GM18498 (cell line): ENCODE results near the gene XCR1.

Experiments used
- ATAC-seq: cut with Tn5 transposase; IDR thresholded peaks from one replicate; pipeline ENCODE4 v1.9.1; 2021; ENCODE audit warnings: mild to moderate bottlenecking, moderate library complexity; ENCODE audit not compliant: unreplicated experiment

XCR1 gene

GRCh38 chr3:45984331-45985312 is 42.7 kb downstream of the XCR1 start:
- no peak for ATAC-seq

- no peak for ATAC-seq
Measured at GRCh38 chr3:45983770-45984169, 43.5 kb downstream of the XCR1 start.

- no peak for ATAC-seq
Measured at GRCh38 chr3:45981346-45982074, 45.8 kb downstream of the XCR1 start.

DNA sequence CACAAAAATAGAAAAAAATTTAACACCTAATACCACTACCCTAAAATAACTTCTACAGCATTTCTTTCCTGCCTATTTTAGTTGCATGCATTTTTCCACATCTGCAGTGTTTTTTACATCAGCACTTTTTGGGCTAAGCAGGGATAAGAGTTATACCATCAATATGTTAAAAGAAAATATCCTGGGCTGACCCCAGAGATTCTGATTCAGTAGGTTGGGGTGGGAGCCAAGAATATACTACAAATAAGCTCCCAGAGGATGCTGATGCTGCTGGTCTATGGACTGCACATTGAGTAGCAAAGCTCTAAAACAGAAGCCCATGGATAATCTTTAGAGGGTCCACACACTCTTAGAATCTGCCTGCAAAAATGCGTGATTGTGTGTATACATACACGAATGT is 46.5 kb downstream of the XCR1 start:
- no peak for ATAC-seq

- no peak for ATAC-seq
Measured at GRCh38 chr3:45980229-45980813, 47.0 kb downstream of the XCR1 start.

- ATAC-seq = no peak
Measured at GRCh38 chr3:45979378-45979777, 47.9 kb downstream of the XCR1 start.

DNA sequence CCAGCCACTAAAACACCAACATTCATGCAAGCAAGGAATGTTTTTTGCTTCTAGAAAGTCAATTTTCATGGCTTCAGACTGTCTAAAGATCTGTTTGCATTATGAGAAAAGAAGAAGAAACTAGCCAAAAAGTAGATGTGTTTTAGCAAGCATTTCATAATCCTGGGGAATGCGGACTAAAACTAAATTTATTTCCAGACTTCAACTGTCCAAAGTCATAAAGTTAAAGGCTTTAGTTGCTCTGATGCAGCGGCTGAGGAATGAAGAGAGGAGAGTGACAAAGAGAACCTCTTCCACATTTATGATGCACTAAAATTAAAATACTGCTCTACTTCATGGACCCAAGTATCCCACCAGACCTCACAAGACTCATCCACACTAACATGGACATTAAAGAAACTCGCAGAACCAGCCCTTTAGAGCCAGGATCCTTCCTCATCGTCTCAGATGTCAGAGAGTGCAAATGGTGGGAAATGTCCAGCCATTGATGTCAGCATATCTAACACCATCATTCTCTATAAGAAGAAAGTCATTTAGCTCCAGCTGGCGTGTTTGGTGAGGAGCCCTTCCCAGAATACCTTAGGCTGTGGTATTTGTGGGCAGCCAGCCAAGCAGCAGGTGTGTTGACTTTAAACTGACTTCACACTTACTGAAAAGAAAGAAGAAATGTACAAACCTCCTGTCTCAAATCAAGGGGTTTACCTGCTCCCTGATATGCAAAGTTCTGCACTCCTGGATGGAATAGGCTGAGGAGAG is 49.1 kb downstream of the XCR1 start:
- no peak for ATAC-seq

DNA sequence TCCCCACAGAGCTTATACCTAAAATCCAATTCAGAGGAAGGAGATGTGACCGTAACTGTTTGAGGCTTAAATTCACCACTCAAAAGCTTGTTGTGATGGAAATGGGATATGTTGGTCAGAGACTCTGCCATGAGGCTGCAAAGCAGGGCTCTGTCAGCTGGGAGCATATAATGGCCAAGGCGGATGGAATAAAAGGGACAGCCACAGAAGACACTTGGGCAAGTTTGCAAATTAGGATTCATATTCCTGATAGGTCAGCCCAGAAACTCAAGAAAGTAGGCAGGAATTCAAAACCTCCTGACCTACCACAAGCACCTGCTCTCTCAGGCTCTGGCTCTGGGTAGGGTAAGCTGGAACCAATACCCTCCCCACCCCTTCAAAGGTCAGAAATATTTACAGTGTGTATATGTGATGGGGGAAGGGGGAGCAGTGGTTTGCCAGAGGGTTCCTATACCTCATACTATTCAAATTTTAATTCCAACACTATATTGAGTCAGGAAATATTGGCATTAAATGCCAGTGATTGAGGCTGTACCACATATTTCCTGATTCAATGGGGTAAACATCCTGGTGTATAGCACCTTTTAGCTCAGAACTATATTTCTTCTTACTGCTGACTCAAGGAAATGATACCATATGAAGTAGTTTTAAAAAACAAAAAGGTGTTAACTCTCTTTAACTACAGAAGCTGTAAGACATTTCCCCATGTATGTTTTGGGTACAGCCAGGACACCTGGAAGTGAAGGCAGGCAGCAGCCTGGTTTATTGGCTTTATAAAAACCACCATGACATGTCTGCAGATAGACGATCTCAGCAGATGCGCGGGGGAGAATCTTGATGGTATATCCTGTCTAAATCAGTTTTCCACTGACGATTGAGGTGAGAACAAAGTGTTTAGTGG is 50.8 kb downstream of the XCR1 start:
- no peak for ATAC-seq

DNA sequence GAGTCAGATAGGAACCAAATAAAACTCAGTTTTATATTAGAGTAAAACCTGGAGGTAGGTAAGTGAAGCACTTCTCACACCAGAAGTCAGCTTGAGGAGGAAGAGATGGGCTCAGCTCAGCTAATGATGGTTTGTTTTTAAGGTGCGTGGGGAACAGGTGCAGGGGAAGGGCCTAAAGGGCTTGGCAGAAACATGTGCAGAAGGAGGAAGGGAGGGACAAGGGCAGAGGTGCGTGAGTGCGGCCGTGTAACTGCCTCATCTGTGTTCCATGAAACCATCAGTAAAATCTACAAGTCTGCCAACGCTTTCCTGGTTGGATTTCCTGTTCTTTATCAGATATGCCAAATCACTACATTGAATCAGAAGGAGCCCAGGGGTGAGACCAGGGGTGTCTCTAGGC is 51.6 kb downstream of the XCR1 start:
- ATAC-seq = no peak

GRCh38 chr3:45974686-45975085 is 52.6 kb downstream of the XCR1 start:
- ATAC-seq = no peak

- ATAC-seq = no peak
Measured at GRCh38 chr3:45972534-45973402, 54.5 kb downstream of the XCR1 start.

- ATAC-seq = no peak
Measured at GRCh38 chr3:45969953-45970352, 57.3 kb downstream of the XCR1 start.

GRCh38 chr3:45969116-45969515 is 58.2 kb downstream of the XCR1 start:
- no peak for ATAC-seq

DNA sequence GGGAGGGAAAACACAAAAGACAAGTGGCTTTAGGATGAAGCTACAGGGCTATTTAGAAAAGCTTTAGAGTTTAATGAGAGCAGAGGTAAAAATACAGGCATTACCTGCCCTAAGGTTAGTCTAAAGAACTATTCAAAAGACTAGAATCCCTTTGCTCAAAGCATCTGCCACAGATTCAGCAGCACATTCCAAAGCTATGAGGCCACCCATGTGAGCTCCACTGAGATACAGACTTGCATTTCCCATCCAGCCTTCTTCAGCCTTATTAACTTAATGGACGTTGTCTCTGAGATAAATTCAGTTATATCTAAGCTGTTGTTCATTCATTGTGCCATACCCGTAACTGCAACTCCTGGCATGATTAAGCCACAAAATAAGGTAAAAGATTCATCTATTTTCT is 58.6 kb downstream of the XCR1 start:
- ATAC-seq = no peak

DNA sequence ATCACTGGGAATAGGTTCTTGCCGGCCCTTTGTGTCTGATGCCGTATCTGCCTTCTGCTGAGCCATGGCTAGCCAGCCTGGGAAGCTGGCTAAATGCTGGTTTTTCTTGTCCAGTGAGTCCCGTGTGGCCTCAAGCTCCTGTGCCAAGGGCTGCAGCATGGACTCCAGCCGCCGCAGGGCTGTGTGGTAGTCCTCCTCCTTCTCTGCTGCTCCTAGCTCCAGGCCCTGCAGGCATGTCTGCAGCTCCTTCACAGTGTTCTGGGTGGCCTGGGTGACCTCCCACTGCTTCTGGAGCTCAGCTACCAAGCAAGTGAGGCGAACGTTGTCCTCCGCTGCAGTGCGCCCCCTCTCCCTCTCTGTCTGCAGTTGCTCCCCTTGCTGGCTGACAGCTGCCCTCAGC is 59.1 kb downstream of the XCR1 start:
- no peak for ATAC-seq

GRCh38 chr3:45967724-45968123 is 59.6 kb downstream of the XCR1 start:
- ATAC-seq = no peak
